ENCODE measurements around the gene PROZ. TPM values are rescaled to one million over a fixed set of nuclear protein-coding genes. Genes with fewer than 3 reads are reported as not detected.
A peak's percentile ranks its signal among the peaks of the same experiment; 100 is the strongest.

PROZ gene
- total RNA-seq, 1 experiment from 2014 or later = not detected

GRCh38 chr13:113209336-113209758 lies 50.9 kb downstream of the PROZ start, which contains the start of gene CUL4A:
CUL4A (plus strand) TSS chr13:113209613; CDS start chr13:113209628, 15 bp downstream.
- Histone ChIP-seq H3K4me1 (ENCODE audit: control insufficient read depth in 1 of 2, insufficient read depth in 2 of 2, low read length in 2 of 2) (peaks cover 14 to 23% of the 10 kb centered on the region in 2 experiments), H3K4me2 (ENCODE audit: low read length) (peak within 1 kb of the TSS; percentile 86), H3K9ac (ENCODE audit: low read length) (peak within 1 kb of the TSS; percentile 96), H3K27me3 (ENCODE audit: insufficient read depth, low read length) (no peaks in the 10 kb centered on the region), H3K36me3 (ENCODE audit: control insufficient read depth in 1 of 2, insufficient read depth in 2 of 2, low read length in 2 of 2) (peaks cover 0 to 27% of the 10 kb centered on the region in 2 experiments; a peak in 3 of 4 replicates), H4K20me1 (ENCODE audit: insufficient read depth) (no peaks in the 10 kb centered on the region), H3K79me2 (ENCODE audit: insufficient read depth, low read length) (peaks cover 87% of the 10 kb centered on the region), H3K9me2 (ENCODE audit: insufficient read depth) (no peaks in the 10 kb centered on the region), H2AFZ (ENCODE audit: low read depth, low read length, poor library complexity, severe bottlenecking) (no peak within 1 kb of the TSS), H3K9me3 (ENCODE audit: control insufficient read depth in 1 of 2, insufficient read depth in 1 of 2, low read depth in 1 of 2, low read length in 2 of 2) (no peaks in the 10 kb centered on the region), H3K27ac (ENCODE audit: low read depth, low read length) (peak within 1 kb of the TSS; percentile 98), H3K4me3 (replicated peaks in 1 of 2; ENCODE audit: low read depth in 1 of 2, low read length in 2 of 2) (peak within 1 kb of the TSS; percentile 56 to 74)
- BruUV-seq (replicated peaks) = no TSS peak
- DNase-seq (ENCODE audit: low read depth, low spot score) = peak; percentile 31
- TF ChIP-seq REST (IDR thresholded peaks at IDR 0.05; ENCODE audit: low read depth) = no peak
- no peak for TF ChIP-seq EZH2phosphoT487 (IDR thresholded peaks at IDR 0.05; ENCODE audit: borderline replicate concordance)
- TF ChIP-seq MAX (IDR thresholded peaks at IDR 0.05) = no peak
- no peak for TF ChIP-seq ZNF274 (IDR thresholded peaks at IDR 0.05; ENCODE audit: low read depth, low read length)
- no peak for TF ChIP-seq POLR2A (IDR thresholded peaks at IDR 0.05; ENCODE audit: borderline replicate concordance, extremely low read depth, insufficient read depth, insufficient read length)
- peak; percentile 56 for TF ChIP-seq YY1 (IDR thresholded peaks at IDR 0.05; ENCODE audit: extremely low read depth, insufficient replicate concordance, low read depth, low read length)
- TF ChIP-seq POLR2AphosphoS5 (IDR thresholded peaks at IDR 0.05; ENCODE audit: low read depth, low read length) = peak; percentile 12; the same call in 1 of the 2 replicates
- no peak for TF ChIP-seq SIN3A (IDR thresholded peaks at IDR 0.05; ENCODE audit: low read depth)
- TF ChIP-seq EZH2 (IDR thresholded peaks at IDR 0.05) = no peak
- peak; percentile 69 for ATAC-seq
- RAD21 ChIA-PET (ENCODE audit: low non-redundant PET in 1 of 2, low total read pairs in 2 of 2, uncharacterized antibody in 2 of 2, unreplicated experiment in 2 of 2) = no interaction called here
- intact Hi-C loops (cut with micrococcal nuclease) = no loop called here
- POLR2A ChIA-PET = interaction anchor here (0.7 to 1.4 kb wide), 2 partner anchors 22 to 281 kb away, joined by 3 to 7 read pairs; partner anchors contain the start of gene DCUN1D2
- CTCF ChIA-PET = interaction anchor here (2.5 kb wide), 1 partner anchor 242 kb away, joined by 9 read pairs; no protein-coding TSS in a partner anchor

Data from HCT116 (cell line).